HepG2 (cell line): ENCODE results near the gene MSTO1. TPM values are rescaled to one million over a fixed set of nuclear protein-coding genes. Genes with fewer than 3 reads are reported as not detected.

Source experiments
- ARNT2 ChIP-seq: sonication (generic); formaldehyde crosslinking; IDR thresholded peaks from 2 replicates; pipeline ENCODE4 v1.8.0; 2022; ENCODE audit warnings: mild to moderate bottlenecking, low read depth, missing genetic modification reagents, moderate library complexity
- KDM3A ChIP-seq: IDR thresholded peaks from 2 replicates; pipeline ENCODE4 v1.6.1; 2018; ENCODE audit warnings: low read depth, missing compliant biosample characterization
- NR3C1 ChIP-seq: sonication (generic); formaldehyde crosslinking; IDR thresholded peaks from 2 replicates; pipeline ENCODE4 v1.4.0; 2020; ENCODE audit warnings: missing genetic modification reagents
- SMAD3 ChIP-seq: sonication (generic); formaldehyde crosslinking; IDR thresholded peaks from 2 replicates; pipeline ENCODE4 v1.4.0; 2020; ENCODE audit warnings: missing genetic modification reagents
- SRSF9 ChIP-seq: fragments of 200-400 bp; formaldehyde crosslinking; IDR thresholded peaks from 2 replicates; pipeline ENCODE4 v1.6.1; 2018; ENCODE audit warnings: borderline replicate concordance, mild to moderate bottlenecking, low read depth, low read length; ENCODE audit not compliant: insufficient read depth, poor library complexity, severe bottlenecking
- ZKSCAN5 ChIP-seq: sonication (generic); formaldehyde crosslinking; IDR thresholded peaks from 2 replicates; pipeline ENCODE4 v1.5.1; 2020; ENCODE audit warnings: mild to moderate bottlenecking, missing genetic modification reagents
- ZNF430 ChIP-seq: sonication (generic); formaldehyde crosslinking; IDR thresholded peaks from 2 replicates; pipeline ENCODE4 v1.9.0; 2021; ENCODE audit warnings: mild to moderate bottlenecking, missing genetic modification reagents
- ZNF747 ChIP-seq: sonication (generic); formaldehyde crosslinking; IDR thresholded peaks from 2 replicates; pipeline ENCODE4 v1.8.1; 2023; ENCODE audit warnings: missing genetic modification reagents, mild to moderate bottlenecking, borderline replicate concordance
- polyA plus RNA-seq, 8 experiments: library from polyadenylated mRNA; depleted of rRNA in 3 of 8; stranded (reverse) in 7 of 8; unstranded in 1 of 8; fragments of >200 nt; fragmentation: Illumina TruSeq in 4 of 8; extraction: Trizol in 4 of 8; gene quantifications; 2 replicates each; pipeline versions ENCODE4 v1.2.1 to v1.2.3, GENCODE V29; 2011 to 2016; ENCODE audit warnings: low read depth in 4 of 8, missing spikeins in 1 of 8, mixed read lengths in 1 of 8; ENCODE audit not compliant: insufficient read depth in 1 of 8
- total RNA-seq, 5 experiments: library from RNA; depleted of rRNA; stranded (reverse); fragments of >200 nt; fragmentation: Illumina TruSeq; extraction: Trizol; gene quantifications; 2 replicates each; pipeline ENCODE4 v1.2.3, GENCODE V29; 2016; ENCODE audit warnings: low read depth in 1 of 5
- TF ChIP-seq, protein P1 (sequence below): sonication (generic); formaldehyde crosslinking; IDR thresholded peaks from 2 replicates; pipeline ENCODE4 v1.8.1; 2023; ENCODE audit warnings: mild to moderate bottlenecking, missing genetic modification reagents, borderline replicate concordance
- TF ChIP-seq, protein P2 (sequence below): sonication (generic); formaldehyde crosslinking; IDR thresholded peaks from 2 replicates; pipeline ENCODE4 v1.4.0; 2020; ENCODE audit warnings: mild to moderate bottlenecking, missing genetic modification reagents
- TF ChIP-seq, protein P3 (sequence below): IDR thresholded peaks from 2 replicates; pipeline ENCODE4 v1.6.1; 2016; ENCODE audit warnings: low read depth, borderline replicate concordance
- TF ChIP-seq, protein P4 (sequence below): sonication (generic); formaldehyde crosslinking; IDR thresholded peaks from 2 replicates; pipeline ENCODE4 v1.4.0; 2020; ENCODE audit warnings: missing genetic modification reagents
- TF ChIP-seq, protein P5 (sequence below): IDR thresholded peaks from 2 replicates; pipeline ENCODE4 v1.6.1; 2016; ENCODE audit warnings: low read depth, control low read depth
- TF ChIP-seq, protein P6 (sequence below): sonication (generic); formaldehyde crosslinking; IDR thresholded peaks from 2 replicates; pipeline ENCODE4 v1.5.0; 2020; ENCODE audit warnings: mild to moderate bottlenecking, missing genetic modification reagents, borderline replicate concordance

MSTO1 gene
- total and polyA plus RNA-seq, 2 of the 13 experiments (the other 11 are each of a cell fraction or from before 2014, with no cell fraction given): 19.1 to 25.3 TPM

GRCh38 chr1:155562581-155563376 lies 47.2 kb upstream of the MSTO1 start, which contains the start of gene ASH1L (continued):
- TF ChIP-seq, protein P1, sequence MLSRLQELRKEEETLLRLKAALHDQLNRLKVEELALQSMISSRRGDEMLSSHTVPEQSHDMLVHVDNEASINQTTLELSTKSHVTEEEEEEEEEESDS (CRISPR knock-in tag): no peak
- TF ChIP-seq KDM3A: 0 out of 2 replicates have a peak, but pooled peaks have one; percentile 57
- TF ChIP-seq, protein P2, sequence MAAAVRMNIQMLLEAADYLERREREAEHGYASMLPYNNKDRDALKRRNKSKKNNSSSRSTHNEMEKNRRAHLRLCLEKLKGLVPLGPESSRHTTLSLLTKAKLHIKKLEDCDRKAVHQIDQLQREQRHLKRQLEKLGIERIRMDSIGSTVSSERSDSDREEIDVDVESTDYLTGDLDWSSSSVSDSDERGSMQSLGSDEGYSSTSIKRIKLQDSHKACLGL: 0 out of 2 replicates have a peak, but pooled peaks have one; percentile 50
- TF ChIP-seq, protein P3, sequence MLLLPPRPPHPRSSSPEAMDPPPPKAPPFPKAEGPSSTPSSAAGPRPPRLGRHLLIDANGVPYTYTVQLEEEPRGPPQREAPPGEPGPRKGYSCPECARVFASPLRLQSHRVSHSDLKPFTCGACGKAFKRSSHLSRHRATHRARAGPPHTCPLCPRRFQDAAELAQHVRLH (CRISPR knock-in tag): peak; percentile 63
- peak; percentile 66; the same call in 1 of the 2 replicates for TF ChIP-seq ZNF430
- TF ChIP-seq NR3C1 (CRISPR knock-in tag): no peak
- TF ChIP-seq, protein P4, sequence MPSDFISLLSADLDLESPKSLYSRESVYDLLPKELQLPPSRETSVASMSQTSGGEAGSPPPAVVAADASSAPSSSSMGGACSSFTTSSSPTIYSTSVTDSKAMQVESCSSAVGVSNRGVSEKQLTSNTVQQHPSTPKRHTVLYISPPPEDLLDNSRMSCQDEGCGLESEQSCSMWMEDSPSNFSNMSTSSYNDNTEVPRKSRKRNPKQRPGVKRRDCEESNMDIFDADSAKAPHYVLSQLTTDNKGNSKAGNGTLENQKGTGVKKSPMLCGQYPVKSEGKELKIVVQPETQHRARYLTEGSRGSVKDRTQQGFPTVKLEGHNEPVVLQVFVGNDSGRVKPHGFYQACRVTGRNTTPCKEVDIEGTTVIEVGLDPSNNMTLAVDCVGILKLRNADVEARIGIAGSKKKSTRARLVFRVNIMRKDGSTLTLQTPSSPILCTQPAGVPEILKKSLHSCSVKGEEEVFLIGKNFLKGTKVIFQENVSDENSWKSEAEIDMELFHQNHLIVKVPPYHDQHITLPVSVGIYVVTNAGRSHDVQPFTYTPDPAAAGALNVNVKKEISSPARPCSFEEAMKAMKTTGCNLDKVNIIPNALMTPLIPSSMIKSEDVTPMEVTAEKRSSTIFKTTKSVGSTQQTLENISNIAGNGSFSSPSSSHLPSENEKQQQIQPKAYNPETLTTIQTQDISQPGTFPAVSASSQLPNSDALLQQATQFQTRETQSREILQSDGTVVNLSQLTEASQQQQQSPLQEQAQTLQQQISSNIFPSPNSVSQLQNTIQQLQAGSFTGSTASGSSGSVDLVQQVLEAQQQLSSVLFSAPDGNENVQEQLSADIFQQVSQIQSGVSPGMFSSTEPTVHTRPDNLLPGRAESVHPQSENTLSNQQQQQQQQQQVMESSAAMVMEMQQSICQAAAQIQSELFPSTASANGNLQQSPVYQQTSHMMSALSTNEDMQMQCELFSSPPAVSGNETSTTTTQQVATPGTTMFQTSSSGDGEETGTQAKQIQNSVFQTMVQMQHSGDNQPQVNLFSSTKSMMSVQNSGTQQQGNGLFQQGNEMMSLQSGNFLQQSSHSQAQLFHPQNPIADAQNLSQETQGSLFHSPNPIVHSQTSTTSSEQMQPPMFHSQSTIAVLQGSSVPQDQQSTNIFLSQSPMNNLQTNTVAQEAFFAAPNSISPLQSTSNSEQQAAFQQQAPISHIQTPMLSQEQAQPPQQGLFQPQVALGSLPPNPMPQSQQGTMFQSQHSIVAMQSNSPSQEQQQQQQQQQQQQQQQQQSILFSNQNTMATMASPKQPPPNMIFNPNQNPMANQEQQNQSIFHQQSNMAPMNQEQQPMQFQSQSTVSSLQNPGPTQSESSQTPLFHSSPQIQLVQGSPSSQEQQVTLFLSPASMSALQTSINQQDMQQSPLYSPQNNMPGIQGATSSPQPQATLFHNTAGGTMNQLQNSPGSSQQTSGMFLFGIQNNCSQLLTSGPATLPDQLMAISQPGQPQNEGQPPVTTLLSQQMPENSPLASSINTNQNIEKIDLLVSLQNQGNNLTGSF (CRISPR knock-in tag): 0 out of 2 replicates have a peak, but pooled peaks have one; percentile 15
- no peak; the same call in 1 of the 2 replicates for TF ChIP-seq ZNF747 (CRISPR knock-in tag)
- TF ChIP-seq, protein P5, sequence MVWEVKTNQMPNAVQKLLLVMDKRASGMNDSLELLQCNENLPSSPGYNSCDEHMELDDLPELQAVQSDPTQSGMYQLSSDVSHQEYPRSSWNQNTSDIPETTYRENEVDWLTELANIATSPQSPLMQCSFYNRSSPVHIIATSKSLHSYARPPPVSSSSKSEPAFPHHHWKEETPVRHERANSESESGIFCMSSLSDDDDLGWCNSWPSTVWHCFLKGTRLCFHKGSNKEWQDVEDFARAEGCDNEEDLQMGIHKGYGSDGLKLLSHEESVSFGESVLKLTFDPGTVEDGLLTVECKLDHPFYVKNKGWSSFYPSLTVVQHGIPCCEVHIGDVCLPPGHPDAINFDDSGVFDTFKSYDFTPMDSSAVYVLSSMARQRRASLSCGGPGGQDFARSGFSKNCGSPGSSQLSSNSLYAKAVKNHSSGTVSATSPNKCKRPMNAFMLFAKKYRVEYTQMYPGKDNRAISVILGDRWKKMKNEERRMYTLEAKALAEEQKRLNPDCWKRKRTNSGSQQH (CRISPR knock-in tag): peak; percentile 68; the same call in 1 of the 2 replicates
- TF ChIP-seq ARNT2 (CRISPR knock-in tag): peak; percentile 37; the same call in 1 of the 2 replicates
- 0 out of 2 replicates have a peak, but pooled peaks have one; percentile 39 for TF ChIP-seq SMAD3
- TF ChIP-seq SRSF9: no peak
- no peak for TF ChIP-seq ZKSCAN5 (CRISPR knock-in tag)
- TF ChIP-seq, protein P6, sequence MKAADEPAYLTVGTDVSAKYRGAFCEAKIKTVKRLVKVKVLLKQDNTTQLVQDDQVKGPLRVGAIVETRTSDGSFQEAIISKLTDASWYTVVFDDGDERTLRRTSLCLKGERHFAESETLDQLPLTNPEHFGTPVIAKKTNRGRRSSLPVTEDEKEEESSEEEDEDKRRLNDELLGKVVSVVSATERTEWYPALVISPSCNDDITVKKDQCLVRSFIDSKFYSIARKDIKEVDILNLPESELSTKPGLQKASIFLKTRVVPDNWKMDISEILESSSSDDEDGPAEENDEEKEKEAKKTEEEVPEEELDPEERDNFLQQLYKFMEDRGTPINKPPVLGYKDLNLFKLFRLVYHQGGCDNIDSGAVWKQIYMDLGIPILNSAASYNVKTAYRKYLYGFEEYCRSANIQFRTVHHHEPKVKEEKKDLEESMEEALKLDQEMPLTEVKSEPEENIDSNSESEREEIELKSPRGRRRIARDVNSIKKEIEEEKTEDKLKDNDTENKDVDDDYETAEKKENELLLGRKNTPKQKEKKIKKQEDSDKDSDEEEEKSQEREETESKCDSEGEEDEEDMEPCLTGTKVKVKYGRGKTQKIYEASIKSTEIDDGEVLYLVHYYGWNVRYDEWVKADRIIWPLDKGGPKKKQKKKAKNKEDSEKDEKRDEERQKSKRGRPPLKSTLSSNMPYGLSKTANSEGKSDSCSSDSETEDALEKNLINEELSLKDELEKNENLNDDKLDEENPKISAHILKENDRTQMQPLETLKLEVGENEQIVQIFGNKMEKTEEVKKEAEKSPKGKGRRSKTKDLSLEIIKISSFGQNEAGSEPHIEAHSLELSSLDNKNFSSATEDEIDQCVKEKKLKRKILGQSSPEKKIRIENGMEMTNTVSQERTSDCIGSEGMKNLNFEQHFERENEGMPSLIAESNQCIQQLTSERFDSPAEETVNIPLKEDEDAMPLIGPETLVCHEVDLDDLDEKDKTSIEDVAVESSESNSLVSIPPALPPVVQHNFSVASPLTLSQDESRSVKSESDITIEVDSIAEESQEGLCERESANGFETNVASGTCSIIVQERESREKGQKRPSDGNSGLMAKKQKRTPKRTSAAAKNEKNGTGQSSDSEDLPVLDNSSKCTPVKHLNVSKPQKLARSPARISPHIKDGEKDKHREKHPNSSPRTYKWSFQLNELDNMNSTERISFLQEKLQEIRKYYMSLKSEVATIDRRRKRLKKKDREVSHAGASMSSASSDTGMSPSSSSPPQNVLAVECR (CRISPR knock-in tag): peak; percentile 87
